WTC11 (cell line): Measurements from ENCODE around the gene IQCB1. TPM values are rescaled to one million over a fixed set of nuclear protein-coding genes. Genes with fewer than 3 reads are reported as not detected.

Experiments used
- ATAC-seq: fragments of 200-7000 bp; cut with Tn5 transposase; 2 replicates; pipeline ENCODE4 v1.10.0; 2021; ENCODE audit warnings: mild to moderate bottlenecking, moderate library complexity
- CTCF ChIA-PET: fragments of 300-600 bp; sonication (Branson Sonifier 250); formaldehyde crosslinking; loops from one replicate; lab custom pipeline; 2021; ENCODE audit warnings: antibody characterized with exemption; lab: Charles Lee
- POLR2A ChIA-PET: fragments of 350-600 bp; sonication (Branson Sonifier 250); formaldehyde crosslinking; loops from one replicate; lab custom pipeline; 2021; ENCODE audit warnings: antibody characterized with exemption; lab: Charles Lee
- DNase-seq: peaks from one replicate; pipeline ENCODE4 v3.0.0; 2021; ENCODE audit warnings: low spot score
- H3K27ac Mint-ChIP-seq: 2 replicates; pipeline ENCODE4 v1.8.0; 2021; ENCODE audit warnings: mixed read lengths
- H3K27me3 Mint-ChIP-seq: 2 replicates; pipeline ENCODE4 v1.8.0; 2021; ENCODE audit warnings: low read depth, mild to moderate bottlenecking, moderate library complexity, mixed read lengths
- H3K36me3 Mint-ChIP-seq: 2 replicates; pipeline ENCODE4 v1.8.0; 2021; ENCODE audit warnings: mixed read lengths
- H3K4me1 Mint-ChIP-seq: 2 replicates; pipeline ENCODE4 v1.8.0; 2022; ENCODE audit warnings: mixed read lengths
- H3K4me3 Mint-ChIP-seq: 2 replicates; pipeline ENCODE4 v1.8.0; 2021; ENCODE audit warnings: mild to moderate bottlenecking, moderate library complexity, mixed read lengths
- H3K9me3 Mint-ChIP-seq: 2 replicates; pipeline ENCODE4 v1.8.0; 2021; ENCODE audit warnings: mixed read lengths
- AFF4 ChIP-seq: sonication (generic); formaldehyde crosslinking; IDR thresholded peaks from 2 replicates; pipeline ENCODE4 v1.8.1; 2023; ENCODE audit warnings: mild to moderate bottlenecking, missing genetic modification reagents, borderline replicate concordance
- ATF3 ChIP-seq: sonication (generic); formaldehyde crosslinking; conservative IDR thresholded peaks from 2 replicates; pipeline ENCODE4 v1.8.1; 2022; ENCODE audit warnings: mild to moderate bottlenecking, missing genetic modification reagents
- ELF4 ChIP-seq: sonication (generic); formaldehyde crosslinking; IDR thresholded peaks from 2 replicates; pipeline ENCODE4 v1.8.1; 2022; ENCODE audit warnings: low read depth, mild to moderate bottlenecking, moderate library complexity, missing genetic modification reagents
- EMX1 ChIP-seq: fragments of 250-450 bp; sonication (Bioruptor Pico); IDR thresholded peaks from 2 replicates; pipeline ENCODE4 v1.8.0; 2021; ENCODE audit warnings: mild to moderate bottlenecking
- GRHL2 ChIP-seq: fragments of 250-450 bp; sonication (Bioruptor Pico); IDR thresholded peaks from 2 replicates; pipeline ENCODE4 v1.8.0; 2022; ENCODE audit warnings: mild to moderate bottlenecking, moderate library complexity; ENCODE audit not compliant: insufficient replicate concordance, severe bottlenecking
- IRF2 ChIP-seq: sonication (generic); formaldehyde crosslinking; IDR thresholded peaks from 2 replicates; pipeline ENCODE4 v1.8.0; 2022; ENCODE audit warnings: low read depth, missing genetic modification reagents, borderline replicate concordance
- NFYB ChIP-seq: sonication (generic); formaldehyde crosslinking; conservative IDR thresholded peaks from 2 replicates; pipeline ENCODE4 v1.8.0; 2022; ENCODE audit warnings: low read depth, missing genetic modification reagents
- RELA ChIP-seq: sonication (generic); formaldehyde crosslinking; IDR thresholded peaks from 2 replicates; pipeline ENCODE4 v1.8.1; 2022; ENCODE audit warnings: missing genetic modification reagents, mild to moderate bottlenecking, borderline replicate concordance
- SOX15 ChIP-seq: fragments of 250-450 bp; sonication (Bioruptor Pico); IDR thresholded peaks from 2 replicates; pipeline ENCODE4 v1.9.0; 2021; ENCODE audit warnings: mild to moderate bottlenecking
- TEAD4 ChIP-seq: sonication (generic); formaldehyde crosslinking; IDR thresholded peaks from 2 replicates; pipeline ENCODE4 v1.8.0; 2022; ENCODE audit warnings: mild to moderate bottlenecking, missing genetic modification reagents
- ZNF281 ChIP-seq: sonication (generic); formaldehyde crosslinking; IDR thresholded peaks from 2 replicates; pipeline ENCODE4 v1.8.0; 2023; ENCODE audit warnings: mild to moderate bottlenecking, missing genetic modification reagents
- ZNF416 ChIP-seq: fragments of 250-450 bp; sonication (Bioruptor Pico); IDR thresholded peaks from 2 replicates; pipeline ENCODE4 v1.9.0; 2021; ENCODE audit warnings: mild to moderate bottlenecking, inconsistent platforms
- total RNA-seq: library from RNA; stranded (reverse); gene quantifications from 3 replicates; pipeline ENCODE4 v1.2.3, GENCODE V29; 2021
- TF ChIP-seq, protein P1 (sequence below): sonication (generic); formaldehyde crosslinking; IDR thresholded peaks from 2 replicates; pipeline ENCODE4 v1.8.1; 2022; ENCODE audit warnings: low read depth, mild to moderate bottlenecking, moderate library complexity, missing genetic modification reagents, borderline replicate concordance
- TF ChIP-seq, protein P2 (sequence below): sonication (generic); formaldehyde crosslinking; IDR thresholded peaks from 2 replicates; pipeline ENCODE4 v1.8.1; 2023; ENCODE audit warnings: mild to moderate bottlenecking, moderate library complexity, missing genetic modification reagents

Gene IQCB1
- total RNA-seq, 1 experiment from 2014 or later = 30.2 TPM

DNA sequence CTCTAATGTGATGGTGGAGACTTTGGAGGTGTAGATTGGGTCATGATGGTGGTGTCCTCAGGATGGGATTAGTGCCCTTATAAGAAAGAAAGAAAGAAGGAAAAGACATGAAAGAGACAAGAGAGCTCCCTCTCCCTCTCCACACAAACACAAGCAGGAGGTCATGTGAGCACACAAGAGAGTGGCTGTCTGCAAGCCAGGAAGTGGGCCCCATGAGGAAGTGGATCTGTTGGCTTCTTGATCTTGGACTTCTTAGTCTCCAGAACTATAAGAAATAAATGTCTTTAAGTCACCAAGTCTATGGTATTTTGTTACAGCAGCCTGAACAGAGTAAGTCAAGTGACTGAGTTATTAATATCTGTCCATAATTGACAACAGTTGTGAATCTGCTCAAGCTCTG is 17.1 kb downstream of the IQCB1 start:
- ATAC-seq = no peak
- POLR2A ChIA-PET = no interaction called here
- no peak for DNase-seq
- TF ChIP-seq AFF4 (CRISPR knock-in tag) = no peak
- no peak for TF ChIP-seq IRF2
- TF ChIP-seq RELA (CRISPR knock-in tag) = no peak
- no peak for TF ChIP-seq SOX15
- Mint-ChIP-seq H3K36me3 (peaks cover 25% of the 10 kb centered on the region), H3K9me3 (peaks cover 8% of the 10 kb centered on the region), H3K27ac (no peak overlapping the region), H3K27me3 (no peaks in the 10 kb centered on the region), H3K4me3 (no peak overlapping the region), H3K4me1 (no peaks in the 10 kb centered on the region)
- CTCF ChIA-PET = no interaction called here

DNA sequence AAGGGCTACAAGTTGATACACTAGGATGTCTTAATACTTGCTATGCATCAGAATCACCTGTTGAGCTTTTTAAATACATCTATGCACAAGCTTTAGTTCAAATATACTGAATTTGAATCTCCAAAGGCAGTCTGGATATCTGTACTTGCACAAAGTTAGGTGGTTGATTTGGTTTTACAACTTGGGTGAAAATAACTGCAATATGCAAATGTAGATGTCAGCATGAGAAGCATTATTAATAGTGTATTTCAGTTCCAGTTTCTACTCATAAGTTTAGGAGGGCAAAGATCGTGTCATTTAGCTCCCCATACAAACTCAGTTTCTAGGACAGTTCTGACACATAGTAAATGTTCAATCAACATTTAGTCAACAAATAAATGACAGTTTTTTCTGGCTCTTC is 25.6 kb downstream of the IQCB1 start:
- ChIA-PET POLR2A (interaction anchor here (0.6 kb wide), 1 partner anchor 312 kb away, joined by 3 read pairs; no protein-coding TSS in a partner anchor), CTCF (no interaction called here)
- H3K27me3 Mint-ChIP-seq = no peaks in the 10 kb centered on the region
- ATAC-seq (no peak), DNase-seq (no peak)
- no peaks in the 10 kb centered on the region for H3K4me1 Mint-ChIP-seq
- no peaks in the 10 kb centered on the region for H3K9me3 Mint-ChIP-seq
- H3K4me3 Mint-ChIP-seq = no peak overlapping the region
- H3K36me3 Mint-ChIP-seq = peaks cover 20% of the 10 kb centered on the region
- no peak overlapping the region for H3K27ac Mint-ChIP-seq
- TF ChIP-seq ATF3 (CRISPR knock-in tag) (no peak), ZNF281 (CRISPR knock-in tag) (no peak), AFF4 (CRISPR knock-in tag) (no peak), TEAD4 (no peak), GRHL2 (CRISPR knock-in tag) (no peak), EMX1 (CRISPR knock-in tag) (no peak), ZNF416 (CRISPR knock-in tag) (no peak), NFYB (CRISPR knock-in tag) (no peak), ELF4 (CRISPR knock-in tag) (no peak)
- TF ChIP-seq, protein P1, sequence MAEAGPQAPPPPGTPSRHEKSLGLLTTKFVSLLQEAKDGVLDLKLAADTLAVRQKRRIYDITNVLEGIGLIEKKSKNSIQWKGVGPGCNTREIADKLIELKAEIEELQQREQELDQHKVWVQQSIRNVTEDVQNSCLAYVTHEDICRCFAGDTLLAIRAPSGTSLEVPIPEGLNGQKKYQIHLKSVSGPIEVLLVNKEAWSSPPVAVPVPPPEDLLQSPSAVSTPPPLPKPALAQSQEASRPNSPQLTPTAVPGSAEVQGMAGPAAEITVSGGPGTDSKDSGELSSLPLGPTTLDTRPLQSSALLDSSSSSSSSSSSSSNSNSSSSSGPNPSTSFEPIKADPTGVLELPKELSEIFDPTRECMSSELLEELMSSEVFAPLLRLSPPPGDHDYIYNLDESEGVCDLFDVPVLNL (CRISPR knock-in tag) = no peak
- TF ChIP-seq, protein P2, sequence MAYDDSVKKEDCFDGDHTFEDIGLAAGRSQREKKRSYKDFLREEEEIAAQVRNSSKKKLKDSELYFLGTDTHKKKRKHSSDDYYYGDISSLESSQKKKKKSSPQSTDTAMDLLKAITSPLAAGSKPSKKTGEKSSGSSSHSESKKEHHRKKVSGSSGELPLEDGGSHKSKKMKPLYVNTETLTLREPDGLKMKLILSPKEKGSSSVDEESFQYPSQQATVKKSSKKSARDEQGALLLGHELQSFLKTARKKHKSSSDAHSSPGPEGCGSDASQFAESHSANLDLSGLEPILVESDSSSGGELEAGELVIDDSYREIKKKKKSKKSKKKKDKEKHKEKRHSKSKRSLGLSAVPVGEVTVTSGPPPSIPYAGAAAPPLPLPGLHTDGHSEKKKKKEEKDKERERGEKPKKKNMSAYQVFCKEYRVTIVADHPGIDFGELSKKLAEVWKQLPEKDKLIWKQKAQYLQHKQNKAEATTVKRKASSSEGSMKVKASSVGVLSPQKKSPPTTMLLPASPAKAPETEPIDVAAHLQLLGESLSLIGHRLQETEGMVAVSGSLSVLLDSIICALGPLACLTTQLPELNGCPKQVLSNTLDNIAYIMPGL = no peak
